Nephron progenitor cell (in vitro differentiated cells): ENCODE results near the gene FTO.
A peak's percentile ranks its signal among the peaks of the same experiment; 100 is the strongest.

ENCODE experiments used
- DNase-seq: peaks from one replicate; pipeline ENCODE4 v3.0.0; 2021
- H3K27ac Mint-ChIP-seq: 2 replicates; pipeline ENCODE4 v1.8.0; 2021; ENCODE audit warnings: mild to moderate bottlenecking, moderate library complexity, mixed read lengths
- H3K27me3 Mint-ChIP-seq: 2 replicates; pipeline ENCODE4 v1.8.0; 2021; ENCODE audit warnings: mild to moderate bottlenecking, low read depth, mixed read lengths; ENCODE audit not compliant: poor library complexity
- H3K36me3 Mint-ChIP-seq: 2 replicates; pipeline ENCODE4 v1.8.0; 2021; ENCODE audit warnings: low read depth, mixed read lengths
- H3K4me1 Mint-ChIP-seq: 2 replicates; pipeline ENCODE4 v1.8.0; 2021; ENCODE audit warnings: mixed read lengths
- H3K4me3 Mint-ChIP-seq: 2 replicates; pipeline ENCODE4 v1.8.0; 2021; ENCODE audit warnings: mild to moderate bottlenecking, moderate library complexity, mixed read lengths
- H3K9me3 Mint-ChIP-seq: 2 replicates; pipeline ENCODE4 v1.8.0; 2021; ENCODE audit warnings: mild to moderate bottlenecking, moderate library complexity, mixed read lengths
- CTCF ChIP-seq: fragments of 200-600 bp; sonication (generic); IDR thresholded peaks from 2 replicates; pipeline ENCODE4 v1.5.0; 2021; ENCODE audit warnings: antibody characterized with exemption

The FTO gene

GRCh38 chr16:53766304-53767016, 62.5 kb downstream of the FTO start:
- peak overlapping the region; percentile 94 for H3K27ac Mint-ChIP-seq
- peaks cover 57% of the 10 kb centered on the region for H3K4me1 Mint-ChIP-seq
- H3K9me3 Mint-ChIP-seq, result no peaks in the 10 kb centered on the region
- no peaks in the 10 kb centered on the region for H3K27me3 Mint-ChIP-seq
- no peaks in the 10 kb centered on the region for H3K36me3 Mint-ChIP-seq
- no peak for TF ChIP-seq CTCF
- H3K4me3 Mint-ChIP-seq, result no peak overlapping the region
- no peak for DNase-seq

GRCh38 chr16:53768167-53768566, 64.2 kb downstream of the FTO start:
- TF ChIP-seq CTCF, result no peak
- no peak overlapping the region for H3K27ac Mint-ChIP-seq
- no peaks in the 10 kb centered on the region for H3K9me3 Mint-ChIP-seq
- H3K27me3 Mint-ChIP-seq, result no peaks in the 10 kb centered on the region
- no peak for DNase-seq
- H3K4me1 Mint-ChIP-seq, result peaks cover 42% of the 10 kb centered on the region
- H3K4me3 Mint-ChIP-seq, result no peak overlapping the region
- no peaks in the 10 kb centered on the region for H3K36me3 Mint-ChIP-seq

- no peaks in the 10 kb centered on the region for H3K27me3 Mint-ChIP-seq
- no peak overlapping the region for H3K4me3 Mint-ChIP-seq
- no peak for DNase-seq
- H3K36me3 Mint-ChIP-seq, result no peaks in the 10 kb centered on the region
- no peak for TF ChIP-seq CTCF
- H3K4me1 Mint-ChIP-seq, result peaks cover 38% of the 10 kb centered on the region
- H3K27ac Mint-ChIP-seq, result no peak overlapping the region
- H3K9me3 Mint-ChIP-seq, result no peaks in the 10 kb centered on the region
Measured at GRCh38 chr16:53768593-53768992, 64.6 kb downstream of the FTO start.

- Mint-ChIP-seq H3K27ac (no peak overlapping the region), H3K4me3 (no peak overlapping the region), H3K9me3 (no peaks in the 10 kb centered on the region), H3K4me1 (peaks cover 32% of the 10 kb centered on the region), H3K27me3 (no peaks in the 10 kb centered on the region), H3K36me3 (no peaks in the 10 kb centered on the region)
- TF ChIP-seq CTCF, result no peak
- DNase-seq, result no peak
Measured at GRCh38 chr16:53769185-53769584, 65.2 kb downstream of the FTO start.

- H3K27ac Mint-ChIP-seq, result peak overlapping the region; percentile 70
- no peaks in the 10 kb centered on the region for H3K9me3 Mint-ChIP-seq
- no peaks in the 10 kb centered on the region for H3K27me3 Mint-ChIP-seq
- no peaks in the 10 kb centered on the region for H3K36me3 Mint-ChIP-seq
- DNase-seq, result no peak
- H3K4me3 Mint-ChIP-seq, result no peak overlapping the region
- H3K4me1 Mint-ChIP-seq, result peaks cover 30% of the 10 kb centered on the region
- no peak for TF ChIP-seq CTCF
Measured at GRCh38 chr16:53769787-53770186, 65.8 kb downstream of the FTO start.

GRCh38 chr16:53770641-53771040, 66.7 kb downstream of the FTO start:
- TF ChIP-seq CTCF, result no peak
- Mint-ChIP-seq H3K27me3 (no peaks in the 10 kb centered on the region), H3K4me1 (peaks cover 34% of the 10 kb centered on the region), H3K9me3 (no peaks in the 10 kb centered on the region), H3K36me3 (no peaks in the 10 kb centered on the region), H3K4me3 (no peak overlapping the region), H3K27ac (no peak overlapping the region)
- DNase-seq, result no peak
